ENCODE data around the gene TMEM190. TPM values are rescaled to one million over a fixed set of nuclear protein-coding genes. Genes with fewer than 3 reads are reported as not detected.

The TMEM190 gene
- total RNA-seq, 1 donor from 2014 or later, result not detected

DNA sequence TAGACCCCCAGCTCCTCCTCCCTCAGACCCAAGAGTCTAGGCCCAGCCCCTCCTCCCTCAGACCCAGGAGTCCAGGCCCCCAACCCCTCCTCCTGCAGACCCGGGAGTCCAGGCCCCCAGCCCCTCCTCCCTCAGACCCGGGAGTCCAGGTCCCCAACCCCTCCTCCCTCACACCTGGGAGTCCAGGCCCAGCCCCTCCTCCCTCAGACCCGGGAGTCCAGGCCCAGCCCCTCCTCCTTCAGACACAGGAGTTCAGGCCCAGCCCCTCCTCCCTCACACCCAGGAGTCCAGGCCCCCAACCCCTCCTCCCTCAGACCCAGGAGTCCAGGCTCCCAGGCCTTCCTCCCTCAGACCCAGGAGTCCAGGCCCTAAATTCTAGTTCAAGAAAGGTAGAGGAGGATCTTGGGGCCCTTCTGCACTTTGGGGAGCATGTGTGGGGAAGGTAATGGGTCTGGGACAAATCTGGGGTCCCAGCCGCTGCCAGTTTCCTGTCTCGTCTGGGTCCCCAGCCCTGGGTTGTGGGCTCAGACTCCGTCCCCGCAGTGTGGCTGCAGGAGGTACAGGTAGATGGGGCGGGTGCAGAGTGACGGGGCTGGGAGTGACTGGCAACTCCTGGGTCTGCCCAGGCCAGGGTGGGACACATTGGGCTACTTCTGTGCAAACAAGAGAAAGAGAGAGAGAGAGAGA lies 3.2 kb upstream of the TMEM190 start:
- Histone ChIP-seq H3K27me3 (ENCODE audit: control insufficient read depth, insufficient read depth, low read length) (peaks cover 5% of the 10 kb centered on the region), H3K36me3 (ENCODE audit: control insufficient read depth, insufficient read depth, low read length) (no peaks in the 10 kb centered on the region), H3K4me3 (ENCODE audit: low read depth, low read length) (no peak overlapping the region)
- TF ChIP-seq, protein P1, sequence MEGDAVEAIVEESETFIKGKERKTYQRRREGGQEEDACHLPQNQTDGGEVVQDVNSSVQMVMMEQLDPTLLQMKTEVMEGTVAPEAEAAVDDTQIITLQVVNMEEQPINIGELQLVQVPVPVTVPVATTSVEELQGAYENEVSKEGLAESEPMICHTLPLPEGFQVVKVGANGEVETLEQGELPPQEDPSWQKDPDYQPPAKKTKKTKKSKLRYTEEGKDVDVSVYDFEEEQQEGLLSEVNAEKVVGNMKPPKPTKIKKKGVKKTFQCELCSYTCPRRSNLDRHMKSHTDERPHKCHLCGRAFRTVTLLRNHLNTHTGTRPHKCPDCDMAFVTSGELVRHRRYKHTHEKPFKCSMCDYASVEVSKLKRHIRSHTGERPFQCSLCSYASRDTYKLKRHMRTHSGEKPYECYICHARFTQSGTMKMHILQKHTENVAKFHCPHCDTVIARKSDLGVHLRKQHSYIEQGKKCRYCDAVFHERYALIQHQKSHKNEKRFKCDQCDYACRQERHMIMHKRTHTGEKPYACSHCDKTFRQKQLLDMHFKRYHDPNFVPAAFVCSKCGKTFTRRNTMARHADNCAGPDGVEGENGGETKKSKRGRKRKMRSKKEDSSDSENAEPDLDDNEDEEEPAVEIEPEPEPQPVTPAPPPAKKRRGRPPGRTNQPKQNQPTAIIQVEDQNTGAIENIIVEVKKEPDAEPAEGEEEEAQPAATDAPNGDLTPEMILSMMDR (IDR thresholded peaks at IDR 0.05; ENCODE audit: insufficient read depth, low read length, severe bottlenecking), result no peak
- DNase-seq (ENCODE audit: low read depth) (no peak), FAIRE-seq (no peak)

DNA sequence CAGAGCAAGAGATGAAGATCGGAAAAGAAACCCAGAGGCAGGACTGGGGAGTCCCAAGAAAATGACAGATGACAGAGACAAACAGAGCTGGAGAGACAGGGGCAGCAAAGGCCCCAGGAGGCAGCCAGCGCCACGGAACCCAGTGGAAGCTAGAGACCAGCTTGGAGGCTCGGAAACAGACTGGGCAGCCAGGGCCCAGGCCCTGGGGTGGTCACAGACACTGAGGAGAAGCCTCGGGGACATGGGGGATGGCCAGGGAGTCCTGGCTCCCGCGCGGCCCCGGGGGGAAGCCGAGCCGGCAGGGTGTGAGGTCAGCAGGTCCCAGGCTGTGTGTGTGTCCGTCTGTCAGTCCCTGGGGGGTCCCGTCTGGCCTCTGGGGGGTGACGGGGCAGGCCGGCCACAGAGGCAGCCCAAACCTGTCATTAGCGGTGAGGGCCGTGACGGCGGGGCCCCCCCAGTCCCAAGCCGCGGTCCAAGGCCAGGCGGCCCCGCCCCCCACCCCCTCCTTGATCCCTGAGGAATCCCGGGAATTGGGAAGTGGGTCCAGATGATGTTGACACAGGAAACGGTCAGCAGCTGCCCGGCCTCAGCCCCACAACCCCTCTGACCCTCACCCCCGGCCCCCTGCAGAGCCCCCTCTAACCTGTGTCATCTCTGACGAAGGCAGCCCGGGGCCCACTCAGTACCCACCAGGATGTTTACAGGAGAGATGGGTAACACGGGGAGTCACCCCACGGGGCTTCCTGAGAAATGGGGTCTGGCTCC lies 2.5 kb upstream of the TMEM190 start:
- Histone ChIP-seq H3K27me3 (ENCODE audit: control insufficient read depth, insufficient read depth, low read length) (peaks cover 5% of the 10 kb centered on the region), H3K36me3 (ENCODE audit: control insufficient read depth, insufficient read depth, low read length) (no peaks in the 10 kb centered on the region), H3K4me3 (ENCODE audit: low read depth, low read length) (no peak overlapping the region)
- TF ChIP-seq, protein P1 (IDR thresholded peaks at IDR 0.05; ENCODE audit: insufficient read depth, low read length, severe bottlenecking), result no peak
- FAIRE-seq (no peak), DNase-seq (ENCODE audit: low read depth) (no peak)

DNA sequence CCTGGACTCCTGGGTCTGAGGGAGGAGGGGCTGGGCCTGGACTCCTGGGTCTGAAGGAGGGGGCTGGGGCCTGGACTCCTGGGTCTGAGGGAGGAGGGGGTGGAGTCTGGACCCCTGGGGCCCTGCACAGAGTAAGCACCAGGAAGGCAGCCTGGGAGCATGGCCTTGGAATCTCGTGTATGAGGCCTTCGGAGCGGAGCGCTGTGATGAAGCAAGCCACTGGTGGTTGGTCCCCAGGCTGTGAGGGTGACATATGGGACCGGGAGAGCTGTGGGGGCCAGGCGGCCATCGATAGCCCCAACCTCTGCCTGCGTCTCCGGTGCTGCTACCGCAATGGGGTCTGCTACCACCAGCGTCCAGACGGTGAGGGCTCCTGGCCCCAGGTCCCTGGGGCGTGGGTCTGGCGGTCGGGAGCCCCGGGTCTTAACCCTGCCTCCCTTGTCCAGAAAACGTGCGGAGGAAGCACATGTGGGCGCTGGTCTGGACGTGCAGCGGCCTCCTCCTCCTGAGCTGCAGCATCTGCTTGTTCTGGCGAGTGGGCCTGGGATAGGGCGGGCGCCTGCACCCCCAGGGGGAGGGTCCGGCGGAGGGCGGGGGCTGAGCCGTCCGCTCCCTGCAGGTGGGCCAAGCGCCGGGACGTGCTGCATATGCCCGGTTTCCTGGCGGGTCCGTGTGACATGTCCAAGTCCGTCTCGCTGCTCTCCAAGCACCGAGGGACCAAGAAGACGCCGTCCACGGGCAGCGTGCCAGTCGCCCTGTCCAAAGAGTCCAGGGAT lies 918 bp downstream of the TMEM190 start:
- peaks cover 3% of the 10 kb centered on the region for H3K27me3 ChIP-seq (ENCODE audit: control insufficient read depth, insufficient read depth, low read length)

DNA sequence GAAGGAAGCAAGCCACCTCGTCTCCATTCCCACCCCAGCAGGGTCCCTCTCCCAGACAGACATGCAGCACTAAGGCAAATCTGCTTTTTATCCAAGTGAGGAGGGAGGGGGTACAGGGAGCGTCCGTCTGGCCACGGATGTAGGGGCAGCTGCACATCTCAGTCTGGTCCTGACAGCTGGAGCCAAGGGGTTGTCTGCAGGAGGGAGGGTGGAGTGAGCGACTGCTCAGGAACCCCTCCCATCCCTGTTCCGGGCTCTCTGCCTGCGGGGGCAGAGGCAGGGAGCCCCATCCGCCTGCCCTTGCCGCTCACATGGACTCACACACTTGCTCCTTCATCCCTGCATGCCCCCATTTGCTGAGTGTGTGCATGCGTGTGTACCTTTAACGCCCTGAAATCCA lies 2.5 kb downstream of the TMEM190 start:
- DNase-seq (ENCODE audit: low read depth) (no peak), FAIRE-seq (no peak)
- Histone ChIP-seq H3K36me3 (ENCODE audit: control insufficient read depth, insufficient read depth, low read length) (no peaks in the 10 kb centered on the region), H3K27me3 (ENCODE audit: control insufficient read depth, insufficient read depth, low read length) (peaks cover 3% of the 10 kb centered on the region), H3K4me3 (ENCODE audit: low read depth, low read length) (no peak overlapping the region)
- TF ChIP-seq, protein P1 (IDR thresholded peaks at IDR 0.05; ENCODE audit: insufficient read depth, low read length, severe bottlenecking), result no peak

More for the DNA sequence above, 918 bp downstream of the TMEM190 start:
- FAIRE-seq, result no peak
- TF ChIP-seq, protein P1 (IDR thresholded peaks at IDR 0.05; ENCODE audit: insufficient read depth, low read length, severe bottlenecking), result no peak
- no peak for DNase-seq (ENCODE audit: low read depth)
- Histone ChIP-seq H3K4me3 (ENCODE audit: low read depth, low read length) (no peak overlapping the region), H3K36me3 (ENCODE audit: control insufficient read depth, insufficient read depth, low read length) (no peaks in the 10 kb centered on the region)

DNA sequence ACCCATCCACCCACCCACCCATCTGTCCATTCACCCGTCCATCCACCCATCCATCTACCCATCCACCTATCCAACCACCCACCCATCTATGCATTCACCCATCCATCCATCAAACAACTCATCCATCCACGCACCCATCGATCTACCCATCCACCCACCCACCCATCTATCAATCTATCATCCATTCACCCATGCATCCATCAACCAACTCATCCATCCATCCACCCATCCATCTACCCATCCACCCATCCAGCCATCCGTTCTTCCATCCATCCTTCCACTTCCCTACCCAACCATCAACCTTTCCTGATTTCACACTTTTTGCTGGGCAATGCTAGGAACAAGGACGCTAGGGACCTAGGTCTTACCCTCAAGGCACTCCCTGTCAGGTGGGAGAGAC lies 5.4 kb downstream of the TMEM190 start:
- FAIRE-seq (no peak), DNase-seq (ENCODE audit: low read depth) (no peak)
- TF ChIP-seq, protein P1 (IDR thresholded peaks at IDR 0.05; ENCODE audit: insufficient read depth, low read length, severe bottlenecking), result no peak
- peaks cover 6% of the 10 kb centered on the region for H3K36me3 ChIP-seq (ENCODE audit: control insufficient read depth, insufficient read depth, low read length)
- H3K4me3 ChIP-seq (ENCODE audit: low read depth, low read length), result no peak overlapping the region
- no peaks in the 10 kb centered on the region for H3K27me3 ChIP-seq (ENCODE audit: control insufficient read depth, insufficient read depth, low read length)
